ENCODE data around the gene PRKRIP1.
A peak's percentile ranks its signal among the peaks of the same experiment; 100 is the strongest.
"Not testable (repeated sequence)": the region's sequence is repeated elsewhere in the genome, so short reads cannot be mapped to it uniquely, and the experiment has no call there.

PRKRIP1 gene, protein sequence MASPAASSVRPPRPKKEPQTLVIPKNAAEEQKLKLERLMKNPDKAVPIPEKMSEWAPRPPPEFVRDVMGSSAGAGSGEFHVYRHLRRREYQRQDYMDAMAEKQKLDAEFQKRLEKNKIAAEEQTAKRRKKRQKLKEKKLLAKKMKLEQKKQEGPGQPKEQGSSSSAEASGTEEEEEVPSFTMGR

DNA sequence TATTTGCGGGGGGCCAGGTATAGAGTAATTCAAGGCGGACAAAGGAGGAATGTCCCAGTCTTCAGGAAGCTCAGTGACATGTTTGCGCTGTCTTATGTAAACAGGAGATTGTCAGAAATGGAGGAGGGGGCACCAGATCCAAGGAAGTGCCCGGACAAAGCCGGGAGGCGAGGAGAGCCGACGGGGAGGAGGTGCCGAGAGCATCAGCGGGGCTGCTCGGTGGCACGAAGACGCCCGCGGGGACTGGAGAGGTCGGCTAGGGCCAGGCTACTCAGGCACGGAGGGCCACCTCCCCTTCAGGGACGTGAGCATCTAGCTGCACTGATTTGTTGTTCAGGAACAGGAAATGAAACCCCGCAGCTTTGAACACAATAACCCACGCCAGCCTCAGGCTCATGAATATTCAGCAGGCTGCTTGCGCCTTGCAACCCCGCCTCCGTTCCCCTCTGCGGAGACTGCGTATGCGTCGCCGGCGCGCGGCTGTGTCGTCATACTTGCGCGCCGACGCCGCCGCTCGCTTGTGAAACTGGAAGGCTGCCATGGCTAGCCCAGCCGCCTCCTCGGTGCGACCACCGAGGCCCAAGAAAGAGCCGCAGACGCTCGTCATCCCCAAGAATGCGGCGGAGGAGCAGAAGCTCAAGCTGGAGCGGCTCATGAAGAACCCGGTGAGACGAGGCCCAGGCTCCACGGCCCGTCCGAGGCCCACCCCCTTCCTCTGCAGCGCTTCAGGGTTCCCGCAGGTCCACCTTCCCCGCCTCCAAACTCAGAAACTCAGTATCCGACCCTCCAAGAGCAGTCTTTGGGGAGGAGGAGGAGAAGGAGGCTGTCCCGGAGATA lies at the start of gene PRKRIP1:
TSS of gene PRKRIP1 (plus strand) at position 491 of the 837 bp plus-strand sequence. CDS start at position 540, 49 bp downstream.
- DNase-seq (peak; percentile 81), ATAC-seq (peak; percentile 96)

DNA sequence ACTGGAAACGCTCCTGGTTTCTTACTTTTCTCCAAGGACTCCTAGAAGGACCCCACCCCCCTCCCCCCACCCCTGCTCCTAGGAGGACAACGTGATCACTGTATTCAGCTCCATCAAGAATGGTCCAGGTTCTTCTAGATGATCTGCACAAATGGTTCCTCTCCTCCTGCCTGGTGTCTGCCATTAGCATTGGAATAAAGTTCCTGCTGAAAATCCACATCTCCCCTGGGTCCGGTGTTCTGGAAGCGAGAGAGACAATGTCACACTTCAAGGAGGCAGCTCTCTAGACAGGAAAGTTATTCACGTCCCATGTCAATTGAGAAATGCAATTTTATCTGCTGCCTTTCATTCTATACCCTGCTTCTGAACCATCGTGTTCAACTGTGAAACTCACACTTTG lies 49.2 kb upstream of the PRKRIP1 start:
- not testable (repeated sequence) for DNase-seq, ATAC-seq

DNA sequence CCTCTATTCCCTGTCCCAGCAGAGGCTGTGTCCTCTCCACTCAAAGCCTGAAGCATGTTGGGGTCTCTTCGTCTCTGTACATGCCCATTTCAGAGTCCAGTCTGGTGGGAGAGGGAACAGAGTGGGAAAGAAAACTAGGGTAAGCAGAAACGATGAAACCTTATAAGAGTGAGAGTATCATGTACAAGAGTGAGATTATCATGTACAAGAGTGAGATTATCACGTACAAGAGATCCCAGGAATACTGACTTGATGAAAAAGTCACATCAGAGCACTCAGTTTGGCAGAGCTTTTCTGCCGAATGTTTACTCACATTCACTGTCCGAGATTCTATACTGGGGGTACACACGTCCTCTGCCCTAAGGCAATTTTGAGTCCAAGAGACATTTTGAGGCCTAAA lies 39.8 kb upstream of the PRKRIP1 start, which contains the start of gene SPDYE6:
TSS of gene SPDYE6 (minus strand) at position 101 of the 400 bp plus-strand sequence. CDS start 421 bp downstream, outside the sequence.
- not testable (repeated sequence) for ATAC-seq, DNase-seq

DNA sequence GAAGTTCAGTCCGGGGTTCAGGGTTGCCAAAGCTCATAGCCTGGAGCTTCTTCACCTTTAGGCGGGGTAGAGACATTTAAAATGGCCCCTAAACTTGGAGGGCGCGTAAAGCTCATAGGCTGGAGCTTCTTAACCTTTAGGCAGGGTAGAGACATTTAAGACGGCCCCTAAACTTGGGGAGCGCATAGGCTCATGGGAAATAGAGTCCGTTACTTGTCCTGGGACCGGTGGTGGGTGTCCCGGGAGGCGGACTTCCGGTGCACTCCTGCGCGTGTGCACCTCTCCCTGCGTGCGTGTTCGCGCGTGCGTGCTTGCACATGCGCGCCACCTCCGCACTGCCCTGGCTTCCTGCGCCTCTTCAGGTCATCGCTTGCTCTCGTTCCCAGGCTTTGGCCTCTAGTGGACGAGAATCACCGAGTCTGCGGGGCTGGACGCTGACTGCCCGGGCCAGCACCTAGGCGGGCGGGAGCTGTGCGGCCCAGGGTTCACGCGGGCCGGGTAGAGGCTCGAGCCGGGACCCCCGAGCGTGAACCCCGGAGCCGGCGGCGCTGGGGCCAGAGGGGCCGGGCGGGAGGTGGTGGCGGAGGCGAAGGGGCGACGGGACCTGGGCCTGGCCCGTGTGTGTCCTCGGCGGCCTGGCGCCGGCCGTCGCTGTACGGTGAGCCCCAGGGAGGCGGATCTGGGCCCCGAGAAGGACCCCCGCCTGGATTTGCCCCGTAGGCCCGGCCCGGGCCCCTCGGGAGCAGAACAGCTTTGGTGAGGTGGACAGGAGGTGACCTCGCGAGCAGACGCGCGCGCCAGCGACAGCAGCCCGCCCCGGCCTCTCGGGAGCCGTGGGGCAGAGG lies 32.4 kb upstream of the PRKRIP1 start:
- peak; percentile 100 for ATAC-seq

DNA sequence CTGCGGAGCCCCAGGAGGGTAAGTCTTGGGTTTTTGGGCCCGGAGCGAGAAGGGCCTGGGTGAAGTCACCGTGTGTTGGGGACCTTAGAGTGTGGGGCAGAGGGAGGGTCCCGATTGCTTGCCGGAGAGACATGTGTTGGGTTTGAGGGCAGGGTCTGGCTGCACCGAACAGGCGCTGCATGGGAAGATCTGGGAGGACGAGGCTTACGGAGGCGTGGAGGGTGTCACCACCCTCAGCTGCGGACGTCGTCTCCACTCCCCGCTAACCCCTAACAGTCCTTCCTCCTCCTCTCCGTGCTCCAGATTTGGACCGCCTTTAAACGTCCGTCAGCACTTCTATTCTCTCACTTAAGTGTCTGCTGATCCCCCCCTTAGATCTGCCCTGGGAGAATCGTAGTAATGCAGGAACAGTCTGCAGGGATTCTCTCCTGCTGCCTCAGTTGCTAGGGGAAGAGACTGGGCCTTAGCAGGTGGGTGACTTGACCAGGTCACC lies 31.7 kb upstream of the PRKRIP1 start:
- ATAC-seq = not testable (repeated sequence)
- DNase-seq = peak; percentile 17

More for the DNA sequence above, 32.4 kb upstream of the PRKRIP1 start:
- DNase-seq = peak; percentile 93

DNA sequence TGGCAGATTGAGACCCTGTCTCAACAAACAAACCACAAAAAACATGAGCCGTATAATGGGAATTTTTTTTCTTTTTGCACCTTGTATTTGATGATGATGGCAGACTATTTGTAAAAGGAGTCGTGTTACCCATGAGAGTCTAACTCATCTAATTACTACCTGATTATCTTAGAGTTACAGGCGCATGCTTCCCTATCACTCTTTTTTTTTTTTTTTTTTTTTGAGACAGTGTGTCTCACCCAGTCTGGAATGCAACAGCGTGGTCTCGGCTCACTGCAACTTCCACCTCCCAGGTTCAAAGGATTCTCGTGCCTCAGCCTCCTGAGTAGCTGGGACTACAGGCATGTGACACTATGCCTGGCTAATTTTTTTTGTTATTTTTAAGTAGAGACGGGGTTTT lies 30.8 kb upstream of the PRKRIP1 start:
- ATAC-seq = not testable (repeated sequence)

DNA sequence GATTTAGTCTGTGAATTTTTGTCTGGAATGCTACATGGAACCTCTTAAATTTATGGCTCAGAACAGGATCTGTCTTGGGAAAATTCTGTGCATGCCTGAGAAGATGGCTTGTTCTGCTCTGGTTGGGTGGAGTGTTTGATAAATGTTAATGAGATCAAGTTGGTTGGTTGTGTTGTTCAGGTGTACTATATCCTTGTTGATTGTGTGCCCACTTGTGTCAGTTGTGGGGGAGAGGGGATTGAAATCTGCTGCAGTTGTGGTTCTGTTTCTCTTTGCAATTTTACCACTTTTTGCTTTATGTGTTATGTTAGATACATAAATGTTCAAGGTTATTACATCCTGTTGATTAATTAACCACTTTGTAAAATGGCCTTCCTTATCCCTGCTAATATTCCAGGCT lies 26.1 kb upstream of the PRKRIP1 start:
- not testable (repeated sequence) for ATAC-seq, DNase-seq

More for the DNA sequence above, 30.8 kb upstream of the PRKRIP1 start:
- DNase-seq = not testable (repeated sequence)

DNA sequence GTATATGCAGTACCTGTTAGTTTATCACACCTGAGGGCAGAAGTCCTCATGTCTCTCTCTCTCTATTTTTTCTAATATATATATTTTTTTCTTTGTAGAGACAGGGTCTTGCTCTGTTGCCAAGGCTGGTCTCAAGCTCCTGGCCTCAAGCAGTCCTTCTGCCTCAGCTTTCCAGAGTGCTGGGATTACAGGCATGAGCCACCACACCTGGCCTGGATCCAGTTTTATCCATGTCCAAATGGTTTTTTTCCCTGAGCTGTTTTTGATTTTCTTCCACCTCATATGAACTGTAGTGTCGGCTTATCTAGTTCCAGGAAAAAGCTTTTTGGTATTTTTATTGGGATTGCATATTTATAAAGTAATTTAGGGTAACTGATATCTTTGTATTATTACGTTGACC lies 23.4 kb upstream of the PRKRIP1 start:
- not testable (repeated sequence) for DNase-seq, ATAC-seq

DNA sequence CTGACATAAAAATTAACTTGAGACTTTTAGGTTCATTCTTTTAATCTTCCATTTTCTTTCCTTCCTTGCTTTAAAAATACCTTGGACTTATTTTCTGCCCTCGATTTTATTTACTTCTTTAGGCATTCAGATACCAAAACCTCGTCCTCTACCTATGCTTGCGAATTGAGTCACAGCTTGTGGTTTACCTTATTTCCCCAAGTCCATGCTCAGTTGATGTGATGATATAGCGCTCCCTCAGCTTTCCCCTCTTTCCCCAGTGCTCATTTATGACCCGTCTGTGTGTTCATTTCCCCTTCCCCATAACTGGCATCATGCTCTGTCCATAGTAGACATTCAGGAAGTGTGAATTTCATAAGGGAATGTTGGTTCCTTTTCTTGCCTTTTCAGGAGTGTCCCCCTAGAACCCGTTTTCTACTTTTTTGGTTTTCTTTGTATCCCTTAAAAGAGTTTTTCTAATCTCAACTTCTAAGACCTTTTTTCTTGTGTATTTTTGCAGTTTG lies 19.1 kb upstream of the PRKRIP1 start:
- DNase-seq = no peak
- no peak for ATAC-seq

DNA sequence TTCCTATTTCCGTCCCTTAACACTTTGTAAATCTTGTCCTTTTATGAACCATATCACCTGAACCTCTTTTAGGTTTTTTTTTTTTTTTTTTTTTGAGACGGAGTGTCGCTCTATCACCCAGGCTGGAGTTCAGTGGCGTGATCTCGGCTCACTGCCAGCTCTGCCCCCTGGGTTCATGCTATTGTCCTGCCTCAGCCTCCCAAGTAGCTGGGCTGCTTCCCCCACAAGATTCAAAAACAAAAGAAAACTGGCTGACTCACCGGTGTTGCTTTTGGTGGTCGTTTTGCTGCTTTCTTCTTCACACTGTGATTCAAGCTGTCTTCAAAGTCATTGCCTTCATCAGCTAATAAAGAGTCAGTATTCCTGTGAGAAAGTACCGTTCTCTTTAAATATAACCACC lies 15.3 kb upstream of the PRKRIP1 start:
- ATAC-seq, DNase-seq: not testable (repeated sequence)

DNA sequence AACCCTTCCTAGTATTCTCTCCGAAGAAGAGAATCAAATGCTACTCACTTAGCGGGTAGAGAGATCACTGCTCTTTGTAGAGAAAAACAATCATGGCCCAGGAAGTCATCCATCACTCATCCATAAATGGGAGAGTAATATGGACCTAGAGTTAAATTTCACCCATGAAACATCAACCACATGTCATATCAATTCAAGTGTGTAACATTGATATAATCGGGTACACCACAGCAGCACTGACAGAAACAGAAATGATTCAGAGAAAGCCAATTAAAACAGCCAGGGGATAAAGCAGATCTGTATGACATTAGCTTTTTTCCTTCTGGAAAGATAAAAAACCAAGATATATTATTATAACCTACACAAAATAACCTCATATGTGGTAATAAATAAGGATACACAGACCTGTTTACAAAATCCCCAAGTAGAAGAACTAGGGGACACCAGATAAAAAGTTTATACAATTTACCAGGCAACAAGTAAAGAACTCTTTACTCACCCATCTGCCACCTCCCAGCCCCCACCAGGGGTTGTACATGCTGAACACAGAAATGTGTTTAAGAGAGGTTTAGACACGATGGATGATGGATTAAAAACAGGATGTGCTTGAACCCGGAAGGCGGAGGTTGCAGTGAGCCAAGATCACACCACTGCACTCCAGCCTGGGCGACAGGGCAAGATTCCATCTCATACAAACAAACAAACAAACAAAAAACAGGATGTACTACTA lies 14.3 kb upstream of the PRKRIP1 start:
- not testable (repeated sequence) for ATAC-seq, DNase-seq

DNA sequence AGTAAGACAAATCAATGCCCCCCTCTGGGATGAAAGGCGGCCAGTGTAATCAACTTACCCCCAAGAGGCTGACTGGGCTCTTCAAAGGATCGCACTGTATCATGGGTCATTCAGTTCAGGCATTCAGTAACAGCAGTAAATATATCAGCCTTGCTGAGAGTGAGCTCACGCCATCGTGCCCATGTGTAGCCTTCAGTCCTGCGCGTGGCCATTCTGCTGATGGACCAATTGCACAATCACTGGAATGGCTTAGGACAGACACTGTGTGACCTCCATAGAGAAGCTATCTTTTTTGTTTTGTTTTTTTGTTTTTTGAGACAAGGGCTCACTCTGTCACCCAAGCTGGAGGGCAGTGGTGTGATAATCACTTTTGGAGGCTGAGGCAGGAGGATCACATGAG lies 9.1 kb upstream of the PRKRIP1 start:
- ATAC-seq (no peak), DNase-seq (no peak)

DNA sequence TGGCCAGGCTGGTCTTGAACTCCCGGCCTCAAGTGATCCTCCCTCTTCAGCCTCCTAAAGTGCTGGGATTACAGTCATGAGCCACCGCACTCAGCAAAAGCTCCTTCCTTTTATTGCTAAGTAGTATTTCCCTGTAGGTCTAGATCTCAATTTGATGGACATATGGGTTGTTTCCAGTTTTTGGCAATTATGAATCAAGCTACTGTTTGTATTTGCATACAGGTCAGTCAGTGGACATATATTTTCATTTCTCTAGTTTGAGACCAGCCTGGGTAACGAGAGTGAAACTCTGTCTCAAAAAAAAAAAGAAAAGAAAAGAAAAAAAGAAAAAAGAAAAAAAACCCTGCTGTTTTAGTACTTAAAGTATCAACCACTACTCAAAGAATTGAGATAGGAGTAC lies 6.4 kb upstream of the PRKRIP1 start:
- ATAC-seq (no peak), DNase-seq (no peak)

DNA sequence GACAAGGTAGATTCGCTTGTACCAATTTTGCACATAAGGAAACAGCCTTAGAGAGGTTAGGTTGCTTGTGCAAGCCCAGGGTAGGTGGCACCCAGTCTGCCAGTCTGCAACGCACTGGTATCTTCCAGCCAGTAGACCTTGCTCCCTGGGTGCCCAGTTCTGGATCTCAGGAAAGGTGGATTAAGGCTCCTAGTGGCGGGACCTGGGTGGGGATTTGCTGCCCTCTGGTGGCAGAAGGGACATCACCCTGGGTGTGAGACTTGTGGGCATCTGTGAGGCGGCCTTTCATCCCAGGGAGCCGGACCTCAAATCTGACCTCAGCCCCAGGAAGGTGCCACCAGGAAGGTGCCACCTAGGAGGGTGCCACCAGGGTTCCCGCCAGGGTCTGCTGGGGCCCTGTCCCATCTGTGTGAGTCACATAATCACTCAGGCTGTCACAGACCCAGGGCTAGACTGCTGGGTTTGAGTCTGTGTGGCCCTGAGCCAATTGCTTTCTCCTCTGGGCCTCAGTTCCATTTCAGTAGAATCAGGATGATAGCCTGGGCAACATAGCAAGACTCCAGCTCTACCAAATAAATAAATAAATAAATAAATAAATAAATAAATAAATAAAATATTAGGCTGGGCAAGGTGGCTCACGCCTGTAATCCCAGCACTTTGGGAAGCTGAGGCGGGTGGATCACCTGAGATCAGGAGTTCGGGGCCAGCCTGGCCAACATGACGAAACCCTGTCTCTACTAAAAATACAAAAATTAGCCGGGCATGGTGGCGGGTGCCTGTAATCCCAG lies 5.3 kb upstream of the PRKRIP1 start:
- DNase-seq (peak; percentile 78), ATAC-seq (peak; percentile 86)

DNA sequence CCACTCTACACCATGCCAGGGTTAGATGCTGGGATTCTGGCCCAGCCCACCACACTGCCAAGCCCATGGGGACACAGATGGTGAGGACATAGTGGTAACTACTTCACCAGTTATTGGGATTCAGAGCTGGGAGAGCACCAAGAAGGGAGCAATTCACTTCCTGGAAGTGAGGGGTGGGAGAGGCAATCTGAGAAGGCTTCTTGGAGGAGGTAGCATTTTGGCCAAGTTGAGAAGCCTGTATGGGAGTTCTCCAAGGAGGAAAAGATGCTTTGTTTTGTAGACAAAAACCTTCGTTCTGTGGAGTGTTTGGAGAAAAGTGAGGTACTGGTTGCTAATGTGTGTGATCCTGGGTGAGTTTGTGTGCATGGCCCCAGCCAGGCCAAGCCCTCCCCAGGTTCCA lies 3.8 kb upstream of the PRKRIP1 start:
- DNase-seq = no peak
- no peak for ATAC-seq

DNA sequence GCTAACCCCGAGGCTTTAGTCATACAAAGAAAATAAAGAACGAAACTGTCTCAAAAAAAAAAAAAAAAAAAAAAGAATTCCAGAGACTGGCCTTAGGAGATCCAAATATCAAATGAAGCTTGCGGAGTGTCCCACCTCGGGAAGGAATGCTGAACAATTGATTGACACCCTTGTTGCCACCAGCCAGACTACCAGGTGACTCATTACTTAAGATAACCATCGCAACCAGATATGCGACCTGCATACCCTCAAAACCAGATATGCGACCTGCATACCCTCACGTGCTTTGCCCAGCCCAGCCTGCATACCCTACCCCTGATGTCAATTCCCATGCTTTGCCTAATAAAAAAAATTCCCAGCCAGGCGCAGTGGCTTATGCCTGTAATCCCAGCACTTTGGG lies 2.7 kb upstream of the PRKRIP1 start:
- ATAC-seq = no peak
- DNase-seq = no peak

DNA sequence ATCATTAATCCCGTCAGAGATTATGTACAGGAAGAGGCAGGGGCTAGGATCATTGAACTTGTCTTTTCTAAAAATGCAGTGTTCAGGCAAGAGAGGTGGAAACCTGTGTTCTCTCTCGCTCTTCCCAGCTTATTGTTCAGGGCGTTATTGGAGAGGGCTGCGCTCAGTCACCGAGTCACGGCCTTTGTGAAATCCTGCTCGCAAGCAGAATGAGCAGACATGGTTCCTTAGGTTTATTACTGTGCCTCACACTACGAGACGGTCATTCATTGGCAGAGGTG lies 631 bp upstream of the PRKRIP1 start:
- ATAC-seq = no peak
- no peak for DNase-seq

DNA sequence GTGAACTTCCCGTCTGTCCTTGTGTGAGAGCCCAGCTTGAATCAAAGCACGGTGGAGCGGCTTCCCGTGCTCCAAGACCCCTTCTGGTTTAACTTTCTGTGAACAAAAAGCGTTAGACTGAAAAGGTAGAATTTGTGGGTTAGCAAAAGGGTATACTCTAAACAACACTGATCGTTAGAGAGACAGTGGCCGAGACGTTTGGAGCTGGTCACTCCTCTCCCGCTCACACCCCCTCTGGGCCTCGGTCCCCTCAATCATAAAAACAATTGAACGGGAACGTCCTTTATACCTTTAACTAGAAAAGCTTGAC lies 502 bp downstream of the PRKRIP1 start:
- DNase-seq = no peak
- no peak for ATAC-seq

DNA sequence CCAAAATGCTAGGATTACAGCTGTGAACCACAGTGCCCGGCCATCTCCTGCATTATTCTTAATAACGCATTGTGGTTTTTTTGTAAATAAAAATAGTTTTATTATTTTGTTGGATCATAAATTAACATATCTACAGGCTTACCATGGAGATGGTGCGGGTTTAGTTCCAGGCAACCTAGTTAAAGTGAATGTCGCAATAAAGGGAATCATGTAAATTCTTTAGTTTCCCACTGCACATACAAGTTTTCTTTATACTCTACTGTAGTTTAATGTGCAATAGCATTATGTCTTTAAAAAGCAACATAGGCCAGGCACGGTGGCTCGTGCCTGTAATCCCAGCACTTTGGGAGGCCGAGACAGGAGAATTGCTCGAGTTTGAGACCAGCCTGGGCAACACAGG lies 2.4 kb downstream of the PRKRIP1 start:
- DNase-seq (no peak), ATAC-seq (no peak)

DNA sequence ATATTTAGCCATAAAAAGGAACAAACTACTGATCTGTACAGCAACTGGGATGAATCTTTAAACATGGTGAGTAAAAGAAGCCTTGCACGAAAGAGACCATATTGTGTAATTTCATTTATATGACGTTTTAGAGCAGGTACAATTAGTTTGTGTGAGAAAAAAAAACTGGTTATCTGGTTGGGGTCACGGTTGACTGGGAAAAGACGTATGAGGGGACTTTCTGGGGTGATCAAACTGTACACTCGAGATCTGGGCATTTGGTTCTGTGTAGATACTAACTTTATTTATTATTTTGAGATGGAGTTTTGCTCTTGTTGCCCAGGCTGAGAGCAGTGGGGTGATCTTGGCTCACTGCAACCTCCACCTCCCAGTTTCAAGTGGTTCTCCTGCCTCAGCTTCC lies 4.2 kb downstream of the PRKRIP1 start:
- ATAC-seq (no peak), DNase-seq (no peak)

DNA sequence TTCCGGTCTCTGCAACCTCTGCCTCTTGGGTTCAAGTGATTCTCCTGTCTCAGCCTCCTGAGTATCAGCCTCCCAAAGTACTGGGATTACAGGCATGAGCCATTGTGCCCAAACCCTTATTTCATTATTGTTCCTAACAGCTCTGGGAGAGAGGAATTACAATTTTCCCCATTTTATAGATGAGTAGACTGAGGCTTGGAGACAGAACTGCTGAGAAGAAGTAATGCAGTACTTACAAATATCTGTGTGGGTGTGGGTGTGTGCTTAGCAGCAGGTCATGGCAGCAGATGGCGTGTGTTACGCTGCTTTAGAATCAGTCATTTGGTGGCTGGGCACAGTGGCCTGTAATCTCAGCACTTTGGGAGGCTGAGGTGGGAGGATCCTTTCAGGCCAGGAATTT lies 7.4 kb downstream of the PRKRIP1 start:
- no peak for ATAC-seq
- DNase-seq = no peak

All from stimulated activated naive CD8-positive, alpha-beta T cell treated with anti-CD3 and anti-CD28 coated beads, Interleukin-15, Interleukin-2, amounts not matched to agents 100 U/mL and 50 U/mL, for 24 hours (primary cell).